BJ (cell line): ENCODE measurements around the gene MARCKSL1. TPM values are rescaled to one million over a fixed set of nuclear protein-coding genes. Genes with fewer than 3 reads are reported as not detected.

Experiments
- CTCF ChIA-PET: fragments of 350-600 bp; formaldehyde crosslinking; extraction: SDS; loops from one replicate; lab custom pipeline; 2021; ENCODE audit warnings: antibody characterized with exemption, inconsistent platforms; lab: Yijun Ruan, JAX
- POLR2A ChIA-PET: fragments of 300-600 bp; sonication (Branson Sonifier 250); formaldehyde crosslinking; extraction: SDS; loops from one replicate; lab custom pipeline; 2021; ENCODE audit warnings: antibody characterized with exemption; lab: Charles Lee
- DNase-seq: peaks from one replicate; pipeline ENCODE4 v3.0.0-alpha.2; 2011; ENCODE audit warnings: low read depth
- H3K27me3 ChIP-seq: 2 replicates; pipeline ENCODE4 v1.6.0; 2011; ENCODE audit warnings: low read length; ENCODE audit not compliant: control insufficient read depth, insufficient read depth
- H3K36me3 ChIP-seq: 2 replicates; pipeline ENCODE4 v1.5.1; 2011; ENCODE audit warnings: low read length; ENCODE audit not compliant: control insufficient read depth, insufficient read depth
- H3K4me3 ChIP-seq: 2 replicates; pipeline ENCODE4 v1.5.1; 2011; ENCODE audit warnings: low read depth, mild to moderate bottlenecking, control low read depth, low read length
- polyA plus RNA-seq: library from polyadenylated mRNA; depleted of rRNA; stranded (reverse); fragments of >200 nt; gene quantifications from 2 replicates; pipeline ENCODE4 v1.2.3, GENCODE V29; 2011
- TF ChIP-seq, protein P1 (sequence below): IDR thresholded peaks from 2 replicates; pipeline ENCODE4 v1.5.1; 2011; ENCODE audit warnings: low read depth, mild to moderate bottlenecking, control low read depth, inconsistent platforms, low read length, moderate library complexity; ENCODE audit not compliant: insufficient read depth

MARCKSL1 gene
- polyA plus RNA-seq, 1 experiment: 52.0 TPM

GRCh38 chr1:32363713-32364112 is 27.7 kb upstream of the MARCKSL1 start:
- DNase-seq: no peak
- CTCF ChIA-PET: no interaction called here
- Histone ChIP-seq H3K4me3 (no peak overlapping the region), H3K36me3 (peaks cover 18% of the 10 kb centered on the region), H3K27me3 (no peaks in the 10 kb centered on the region)
- TF ChIP-seq, protein P1, sequence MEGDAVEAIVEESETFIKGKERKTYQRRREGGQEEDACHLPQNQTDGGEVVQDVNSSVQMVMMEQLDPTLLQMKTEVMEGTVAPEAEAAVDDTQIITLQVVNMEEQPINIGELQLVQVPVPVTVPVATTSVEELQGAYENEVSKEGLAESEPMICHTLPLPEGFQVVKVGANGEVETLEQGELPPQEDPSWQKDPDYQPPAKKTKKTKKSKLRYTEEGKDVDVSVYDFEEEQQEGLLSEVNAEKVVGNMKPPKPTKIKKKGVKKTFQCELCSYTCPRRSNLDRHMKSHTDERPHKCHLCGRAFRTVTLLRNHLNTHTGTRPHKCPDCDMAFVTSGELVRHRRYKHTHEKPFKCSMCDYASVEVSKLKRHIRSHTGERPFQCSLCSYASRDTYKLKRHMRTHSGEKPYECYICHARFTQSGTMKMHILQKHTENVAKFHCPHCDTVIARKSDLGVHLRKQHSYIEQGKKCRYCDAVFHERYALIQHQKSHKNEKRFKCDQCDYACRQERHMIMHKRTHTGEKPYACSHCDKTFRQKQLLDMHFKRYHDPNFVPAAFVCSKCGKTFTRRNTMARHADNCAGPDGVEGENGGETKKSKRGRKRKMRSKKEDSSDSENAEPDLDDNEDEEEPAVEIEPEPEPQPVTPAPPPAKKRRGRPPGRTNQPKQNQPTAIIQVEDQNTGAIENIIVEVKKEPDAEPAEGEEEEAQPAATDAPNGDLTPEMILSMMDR: no peak
- POLR2A ChIA-PET: no interaction called here

- H3K4me3 ChIP-seq: peak within 1 kb of the TSS; percentile 36
- ChIA-PET CTCF (interaction anchor here (1.0 kb wide), 1 partner anchor 10 kb away, joined by 3 read pairs; no protein-coding TSS in a partner anchor), POLR2A (no interaction called here)
- no peaks in the 10 kb centered on the region for H3K27me3 ChIP-seq
- peaks cover 14% of the 10 kb centered on the region for H3K36me3 ChIP-seq
- TF ChIP-seq, protein P1: no peak
- DNase-seq: no peak
Measured at GRCh38 chr1:32362474-32363313, 26.7 kb upstream of the MARCKSL1 start, which contains the start of the genes FAM229A and TSSK3. Gene FAM229A (minus strand): TSS chr1:32362485. CDS start chr1:32362091, 394 bp downstream. Gene TSSK3 (plus strand): TSS chr1:32362539. CDS start chr1:32362702, 163 bp downstream.

- no peak for DNase-seq
- Histone ChIP-seq H3K4me3 (peak overlapping the region; percentile 36), H3K27me3 (no peaks in the 10 kb centered on the region), H3K36me3 (peaks cover 11% of the 10 kb centered on the region)
- TF ChIP-seq, protein P1: peak; percentile 29
- CTCF ChIA-PET: interaction anchor here (1.0 to 2.9 kb wide), 3 partner anchors 9 to 146 kb away, joined by 3 to 12 read pairs (median 7); partner anchors contain the start of gene MARCKSL1
- POLR2A ChIA-PET: no interaction called here
Measured at GRCh38 chr1:32361674-32362473, 25.8 kb upstream of the MARCKSL1 start.

- no peak for DNase-seq
- ChIA-PET POLR2A (no interaction called here), CTCF (interaction anchor here (1.0 to 2.9 kb wide), 3 partner anchors 8 to 145 kb away, joined by 3 to 12 read pairs (median 7); partner anchors contain the start of gene MARCKSL1)
- H3K4me3 ChIP-seq: peak overlapping the region; percentile 5; the same call in 1 of the 2 replicates
- peaks cover 8% of the 10 kb centered on the region for H3K36me3 ChIP-seq
- TF ChIP-seq, protein P1: no peak
- H3K27me3 ChIP-seq: no peaks in the 10 kb centered on the region
Measured at GRCh38 chr1:32361308-32361673, 25.3 kb upstream of the MARCKSL1 start.

DNA sequence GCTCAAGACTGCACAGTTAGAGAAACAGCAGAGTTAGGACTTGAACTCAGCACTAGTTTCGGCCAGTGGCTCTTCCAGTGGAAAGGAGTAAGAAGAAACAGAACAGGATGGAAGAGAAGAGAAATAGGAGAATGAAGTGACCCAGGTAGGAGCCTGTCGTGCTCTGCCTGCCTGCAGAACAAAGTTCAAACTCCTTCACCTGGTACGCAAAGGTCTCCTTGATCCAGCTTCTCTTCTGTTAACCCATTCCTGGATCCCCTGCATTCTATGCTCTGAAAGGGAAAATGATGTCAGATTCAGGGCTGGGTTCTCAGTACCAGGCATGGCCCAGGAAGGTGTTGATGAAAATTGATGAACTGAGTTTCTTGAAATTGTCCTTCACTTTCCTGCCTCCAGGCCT is 22.4 kb upstream of the MARCKSL1 start:
- no peak overlapping the region for H3K4me3 ChIP-seq
- TF ChIP-seq, protein P1: no peak
- CTCF ChIA-PET: interaction anchor here (1.4 kb wide), 1 partner anchor 22 kb away, joined by 3 read pairs; the partner anchor contains the start of gene MARCKSL1
- H3K27me3 ChIP-seq: no peaks in the 10 kb centered on the region
- no peak for DNase-seq
- POLR2A ChIA-PET: no interaction called here
- peaks cover 3% of the 10 kb centered on the region; the same call in 1 of the 2 replicates for H3K36me3 ChIP-seq
